IPS DF 6.9 (cell line): ENCODE measurements around the gene LDB3.

Source experiments
- DNase-seq: peaks from one replicate; pipeline ENCODE4 v3.0.0-alpha.2; 2013; ENCODE audit warnings: low read depth, low spot score
- H3K27ac ChIP-seq: one replicate; pipeline ENCODE4 v1.5.1; 2013; ENCODE audit warnings: low read length, control low read depth
- H3K27me3 ChIP-seq: 2 replicates; pipeline ENCODE4 v1.6.1; 2013; ENCODE audit warnings: mild to moderate bottlenecking, low read length; ENCODE audit not compliant: control insufficient read depth, insufficient read depth
- H3K36me3 ChIP-seq: 2 replicates; pipeline ENCODE4 v1.6.1; 2013; ENCODE audit warnings: low read length; ENCODE audit not compliant: control insufficient read depth, insufficient read depth
- H3K4me1 ChIP-seq: 2 replicates; pipeline ENCODE4 v1.6.1; 2013; ENCODE audit warnings: low read length; ENCODE audit not compliant: control insufficient read depth, insufficient read depth
- H3K4me3 ChIP-seq: 2 replicates; pipeline ENCODE4 v1.5.1; 2013; ENCODE audit warnings: mild to moderate bottlenecking, low read length
- H3K9me3 ChIP-seq: 2 replicates; pipeline ENCODE4 v1.6.1; 2013; ENCODE audit warnings: low read length, inconsistent platforms; ENCODE audit not compliant: control insufficient read depth, insufficient read depth
- WGBS: extraction: QIAGEN DNeasy Blood & Tissue Kit; methylation state at CpG from one replicate; pipeline ENCODE4 v1.1.7; 2013; ENCODE audit warnings: mixed read lengths, missing lambda C conversion rate; ENCODE audit not compliant: insufficient read length, insufficient coverage; 5-methylcytosine and 5-hydroxymethylcytosine counted together

The LDB3 gene

GRCh38 chr10:86687750-86688149 is 19.4 kb downstream of the LDB3 start:
- no CpG with 5 or more reads among the region's 4 CpGs for whole genome bisulfite sequencing
- H3K36me3 ChIP-seq = no peaks in the 10 kb centered on the region
- peaks cover 4% of the 10 kb centered on the region for H3K4me1 ChIP-seq
- no peak overlapping the region for H3K27ac ChIP-seq
- no peaks in the 10 kb centered on the region for H3K27me3 ChIP-seq
- no peaks in the 10 kb centered on the region for H3K9me3 ChIP-seq
- no peak for DNase-seq
- no peak overlapping the region for H3K4me3 ChIP-seq

GRCh38 chr10:86688398-86688921 is 20.1 kb downstream of the LDB3 start:
- Histone ChIP-seq H3K36me3 (no peaks in the 10 kb centered on the region), H3K4me1 (peaks cover 4% of the 10 kb centered on the region), H3K9me3 (no peaks in the 10 kb centered on the region), H3K4me3 (no peak overlapping the region), H3K27me3 (no peaks in the 10 kb centered on the region), H3K27ac (no peak overlapping the region)
- peak; percentile 68 for DNase-seq
- no CpG with 5 or more reads among the region's 8 CpGs for WGBS

GRCh38 chr10:86689146-86689545 is 20.8 kb downstream of the LDB3 start:
- no peaks in the 10 kb centered on the region for H3K36me3 ChIP-seq
- H3K4me1 ChIP-seq = peaks cover 4% of the 10 kb centered on the region
- DNase-seq = no peak
- 100% methylated on average over 1 of the region's 13 CpGs for WGBS
- no peak overlapping the region for H3K4me3 ChIP-seq
- H3K27me3 ChIP-seq = no peaks in the 10 kb centered on the region
- H3K27ac ChIP-seq = no peak overlapping the region
- H3K9me3 ChIP-seq = no peaks in the 10 kb centered on the region

DNA sequence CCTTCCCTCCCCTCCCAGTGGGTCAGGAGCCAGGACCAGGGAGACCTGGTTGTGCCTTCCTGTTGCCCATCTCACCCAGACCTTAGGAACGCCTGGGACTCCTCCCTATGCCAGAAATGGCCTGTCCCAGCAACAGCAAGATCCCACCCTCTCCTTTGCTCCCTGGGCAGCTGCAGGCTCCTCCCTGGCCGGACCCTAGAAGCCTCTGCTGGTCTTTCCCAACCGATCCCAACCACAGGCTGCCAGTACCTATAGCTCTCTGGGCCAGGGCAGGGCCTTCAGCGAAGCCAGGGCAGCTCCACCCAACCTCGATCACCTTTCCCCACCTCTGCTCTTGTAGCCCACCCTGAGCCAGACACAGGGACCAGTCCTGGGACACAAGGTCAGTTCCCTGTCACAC is 21.9 kb downstream of the LDB3 start:
- H3K4me1 ChIP-seq = peaks cover 4% of the 10 kb centered on the region
- no peak overlapping the region for H3K4me3 ChIP-seq
- no peaks in the 10 kb centered on the region for H3K36me3 ChIP-seq
- no CpG with 5 or more reads among the region's 5 CpGs for WGBS
- no peak for DNase-seq
- H3K27ac ChIP-seq = no peak overlapping the region
- H3K9me3 ChIP-seq = no peaks in the 10 kb centered on the region
- no peaks in the 10 kb centered on the region for H3K27me3 ChIP-seq

GRCh38 chr10:86690657-86691084 is 22.4 kb downstream of the LDB3 start:
- no CpG with 5 or more reads among the region's 3 CpGs for WGBS
- DNase-seq = no peak
- H3K27me3 ChIP-seq = no peaks in the 10 kb centered on the region

GRCh38 chr10:86691333-86692022 is 23.2 kb downstream of the LDB3 start:
- no CpG with 5 or more reads among the region's 14 CpGs for WGBS
- Histone ChIP-seq H3K4me3 (no peak overlapping the region), H3K9me3 (no peaks in the 10 kb centered on the region), H3K36me3 (no peaks in the 10 kb centered on the region), H3K27ac (no peak overlapping the region), H3K27me3 (no peaks in the 10 kb centered on the region), H3K4me1 (peaks cover 4% of the 10 kb centered on the region)
- no peak for DNase-seq

More at GRCh38 chr10:86690657-86691084, 22.4 kb downstream of the LDB3 start:
- H3K9me3 ChIP-seq = no peaks in the 10 kb centered on the region
- H3K4me3 ChIP-seq = no peak overlapping the region
- H3K36me3 ChIP-seq = no peaks in the 10 kb centered on the region
- peaks cover 4% of the 10 kb centered on the region for H3K4me1 ChIP-seq
- H3K27ac ChIP-seq = no peak overlapping the region

GRCh38 chr10:86692023-86692514 is 23.8 kb downstream of the LDB3 start:
- WGBS = no CpG with 5 or more reads among the region's 8 CpGs
- Histone ChIP-seq H3K9me3 (no peaks in the 10 kb centered on the region), H3K4me1 (peaks cover 4% of the 10 kb centered on the region; the same call in 1 of the 2 replicates), H3K27me3 (no peaks in the 10 kb centered on the region), H3K36me3 (no peaks in the 10 kb centered on the region), H3K27ac (no peak overlapping the region), H3K4me3 (no peak overlapping the region)
- no peak for DNase-seq

GRCh38 chr10:86692664-86693063 is 24.4 kb downstream of the LDB3 start:
- no peak for DNase-seq
- Histone ChIP-seq H3K36me3 (no peaks in the 10 kb centered on the region), H3K9me3 (no peaks in the 10 kb centered on the region), H3K27ac (no peak overlapping the region), H3K4me3 (no peak overlapping the region), H3K4me1 (peaks cover 4% of the 10 kb centered on the region; the same call in 1 of the 2 replicates), H3K27me3 (no peaks in the 10 kb centered on the region)
- WGBS = no CpG with 5 or more reads among the region's 7 CpGs

DNA sequence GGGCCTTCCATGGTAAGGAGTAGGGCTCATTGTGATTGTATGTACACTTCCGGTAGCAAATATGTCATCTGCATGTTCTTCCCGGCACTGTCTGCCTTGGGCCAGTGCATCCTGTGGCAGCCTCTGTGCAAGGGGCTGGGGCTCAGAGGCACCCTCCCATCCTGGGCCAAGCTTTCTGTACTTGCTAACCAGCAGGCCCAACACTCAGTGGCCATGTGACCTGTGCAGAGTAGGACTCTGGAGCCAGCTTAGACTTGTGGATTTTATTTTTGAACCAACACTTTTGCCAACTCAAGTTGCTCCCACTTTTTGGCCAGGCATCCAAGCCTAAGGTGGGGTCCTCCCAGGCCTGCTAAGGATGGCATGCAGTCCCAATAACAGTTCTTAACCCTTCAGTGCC is 25.0 kb downstream of the LDB3 start:
- no peaks in the 10 kb centered on the region for H3K9me3 ChIP-seq
- no peak overlapping the region for H3K27ac ChIP-seq
- H3K27me3 ChIP-seq = no peaks in the 10 kb centered on the region
- no peaks in the 10 kb centered on the region for H3K36me3 ChIP-seq
- no CpG with 5 or more reads among the region's 2 CpGs for WGBS
- H3K4me3 ChIP-seq = no peak overlapping the region
- DNase-seq = no peak
- H3K4me1 ChIP-seq = peaks cover 4% of the 10 kb centered on the region; the same call in 1 of the 2 replicates

- H3K4me1 ChIP-seq = peaks cover under 1% of the 10 kb centered on the region; the same call in 1 of the 2 replicates
- H3K27ac ChIP-seq = no peak overlapping the region
- no peaks in the 10 kb centered on the region for H3K9me3 ChIP-seq
- no peak overlapping the region for H3K4me3 ChIP-seq
- H3K27me3 ChIP-seq = no peaks in the 10 kb centered on the region
- DNase-seq = no peak
- WGBS = no CpG with 5 or more reads among the region's 10 CpGs
- no peaks in the 10 kb centered on the region for H3K36me3 ChIP-seq
Measured at GRCh38 chr10:86693721-86694369, 25.5 kb downstream of the LDB3 start.
